HEK293 (cell line): Measurements from ENCODE around the gene TNFRSF8.

Experiments used
- CTCF ChIA-PET: fragments of 350-600 bp; formaldehyde crosslinking; extraction: SDS; loops from one replicate; lab custom pipeline; 2021; ENCODE audit warnings: antibody characterized with exemption; lab: Yijun Ruan, JAX
- POLR2A ChIA-PET: fragments of 300-600 bp; formaldehyde crosslinking; extraction: SDS; loops from one replicate; lab custom pipeline; 2020; ENCODE audit warnings: antibody characterized with exemption, inconsistent platforms; lab: Yijun Ruan, JAX
- H3K27ac ChIP-seq: fragments of 200-500 bp; sonication (Bioruptor generic); 2 replicates; pipeline ENCODE4 v1.5.1; 2014; ENCODE audit warnings: low read depth, low read length, control low read depth, inconsistent platforms; ENCODE audit errors: extremely low read depth
- H3K36me3 ChIP-seq, 2 experiments: fragments of 200-500 bp in 1 of 2; sonication (Bioruptor generic) in 1 of 2; 1 replicate in 1 of 2; 2 replicates in 1 of 2; pipeline ENCODE4 v1.5.1; 2014 to 2017; ENCODE audit warnings: inconsistent platforms in 2 of 2, low read length in 2 of 2; ENCODE audit not compliant: control insufficient read depth in 2 of 2, insufficient read depth in 1 of 2
- H3K4me1 ChIP-seq: fragments of 200-500 bp; sonication (Bioruptor generic); 2 replicates; pipeline ENCODE4 v1.5.1; 2014; ENCODE audit warnings: mild to moderate bottlenecking, low read length, inconsistent platforms; ENCODE audit not compliant: control insufficient read depth, insufficient read depth
- H3K4me3 ChIP-seq: 2 replicates; pipeline ENCODE4 v1.5.1; 2011; ENCODE audit warnings: low read depth, mild to moderate bottlenecking, control low read depth, low read length, moderate library complexity
- H3K9me3 ChIP-seq: fragments of 200-500 bp; sonication (Bioruptor generic); 2 replicates; pipeline ENCODE4 v1.5.1; 2014; ENCODE audit warnings: low read depth, low read length, inconsistent platforms; ENCODE audit not compliant: control insufficient read depth, insufficient read depth
- BCL11A ChIP-seq: fragments of 450-650 bp; formaldehyde crosslinking; IDR thresholded peaks from 2 replicates; pipeline ENCODE4 v1.5.1; 2016; ENCODE audit warnings: low read depth, missing biosample characterization, missing genetic modification characterization
- EGR2 ChIP-seq: fragments of 450-650 bp; formaldehyde crosslinking; IDR thresholded peaks from 2 replicates; pipeline ENCODE4 v1.5.1; 2016; ENCODE audit warnings: low read depth, missing biosample characterization, missing genetic modification characterization
- FEZF1 ChIP-seq: fragments of 450-650 bp; formaldehyde crosslinking; IDR thresholded peaks from 2 replicates; pipeline ENCODE4 v1.5.1; 2016; ENCODE audit warnings: missing biosample characterization, missing genetic modification characterization
- GFI1B ChIP-seq: fragments of 450-650 bp; formaldehyde crosslinking; IDR thresholded peaks from 2 replicates; pipeline ENCODE4 v1.5.1; 2016; ENCODE audit warnings: missing biosample characterization, missing genetic modification characterization
- ZBTB48 ChIP-seq: fragments of 450-650 bp; formaldehyde crosslinking; IDR thresholded peaks from 2 replicates; pipeline ENCODE4 v1.5.1; 2016; ENCODE audit warnings: missing biosample characterization, missing genetic modification characterization
- ZFHX2 ChIP-seq: fragments of 450-650 bp; formaldehyde crosslinking; conservative IDR thresholded peaks from 2 replicates; pipeline ENCODE4 v1.5.1; 2016; ENCODE audit warnings: missing biosample characterization, missing genetic modification characterization
- ZFP3 ChIP-seq: fragments of 450-650 bp; formaldehyde crosslinking; IDR thresholded peaks from 2 replicates; pipeline ENCODE4 v1.5.1; 2016; ENCODE audit warnings: low read depth, missing biosample characterization, missing genetic modification characterization
- ZNF146 ChIP-seq: fragments of 450-650 bp; formaldehyde crosslinking; IDR thresholded peaks from 2 replicates; pipeline ENCODE4 v1.5.1; 2016; ENCODE audit warnings: missing biosample characterization, missing genetic modification characterization
- ZNF394 ChIP-seq: fragments of 450-650 bp; formaldehyde crosslinking; IDR thresholded peaks from 2 replicates; pipeline ENCODE4 v1.5.1; 2016; ENCODE audit warnings: missing biosample characterization, missing genetic modification characterization, mild to moderate bottlenecking, moderate library complexity, borderline replicate concordance
- ZNF433 ChIP-seq: fragments of 450-650 bp; formaldehyde crosslinking; IDR thresholded peaks from 2 replicates; pipeline ENCODE4 v1.5.1; 2016; ENCODE audit warnings: missing biosample characterization, missing genetic modification characterization, low read depth
- ZNF555 ChIP-seq: fragments of 450-650 bp; formaldehyde crosslinking; conservative IDR thresholded peaks from 2 replicates; pipeline ENCODE4 v1.5.1; 2017; ENCODE audit warnings: missing biosample characterization, mild to moderate bottlenecking, missing genetic modification characterization, inconsistent platforms
- ZNF660 ChIP-seq: fragments of 450-650 bp; IDR thresholded peaks from 2 replicates; pipeline ENCODE4 v1.5.1; 2018; ENCODE audit warnings: missing biosample characterization, mild to moderate bottlenecking, missing genetic modification characterization
- ZNF776 ChIP-seq: fragments of 450-650 bp; formaldehyde crosslinking; IDR thresholded peaks from 2 replicates; pipeline ENCODE4 v1.5.0; 2017; ENCODE audit warnings: missing biosample characterization, missing genetic modification characterization, borderline replicate concordance
- ZNF777 ChIP-seq: fragments of 450-650 bp; formaldehyde crosslinking; IDR thresholded peaks from 2 replicates; pipeline ENCODE4 v1.5.1; 2017; ENCODE audit warnings: missing biosample characterization, missing genetic modification characterization, borderline replicate concordance
- TF ChIP-seq, protein P1 (sequence below): fragments of 450-650 bp; formaldehyde crosslinking; IDR thresholded peaks from 2 replicates; pipeline ENCODE4 v1.5.1; 2016; ENCODE audit warnings: missing biosample characterization, missing genetic modification characterization
- TF ChIP-seq, protein P2 (sequence below): fragments of 450-650 bp; formaldehyde crosslinking; IDR thresholded peaks from 2 replicates; pipeline ENCODE4 v1.5.1; 2016; ENCODE audit warnings: missing biosample characterization, missing genetic modification characterization
- TF ChIP-seq, protein P3 (sequence below): fragments of 450-650 bp; formaldehyde crosslinking; IDR thresholded peaks from 2 replicates; pipeline ENCODE4 v1.5.1; 2017; ENCODE audit warnings: missing biosample characterization, missing genetic modification characterization
- TF ChIP-seq, protein P4 (sequence below): fragments of 450-650 bp; formaldehyde crosslinking; IDR thresholded peaks from 2 replicates; pipeline ENCODE4 v1.5.1; 2016; ENCODE audit warnings: missing biosample characterization, missing genetic modification characterization

TNFRSF8 gene

DNA sequence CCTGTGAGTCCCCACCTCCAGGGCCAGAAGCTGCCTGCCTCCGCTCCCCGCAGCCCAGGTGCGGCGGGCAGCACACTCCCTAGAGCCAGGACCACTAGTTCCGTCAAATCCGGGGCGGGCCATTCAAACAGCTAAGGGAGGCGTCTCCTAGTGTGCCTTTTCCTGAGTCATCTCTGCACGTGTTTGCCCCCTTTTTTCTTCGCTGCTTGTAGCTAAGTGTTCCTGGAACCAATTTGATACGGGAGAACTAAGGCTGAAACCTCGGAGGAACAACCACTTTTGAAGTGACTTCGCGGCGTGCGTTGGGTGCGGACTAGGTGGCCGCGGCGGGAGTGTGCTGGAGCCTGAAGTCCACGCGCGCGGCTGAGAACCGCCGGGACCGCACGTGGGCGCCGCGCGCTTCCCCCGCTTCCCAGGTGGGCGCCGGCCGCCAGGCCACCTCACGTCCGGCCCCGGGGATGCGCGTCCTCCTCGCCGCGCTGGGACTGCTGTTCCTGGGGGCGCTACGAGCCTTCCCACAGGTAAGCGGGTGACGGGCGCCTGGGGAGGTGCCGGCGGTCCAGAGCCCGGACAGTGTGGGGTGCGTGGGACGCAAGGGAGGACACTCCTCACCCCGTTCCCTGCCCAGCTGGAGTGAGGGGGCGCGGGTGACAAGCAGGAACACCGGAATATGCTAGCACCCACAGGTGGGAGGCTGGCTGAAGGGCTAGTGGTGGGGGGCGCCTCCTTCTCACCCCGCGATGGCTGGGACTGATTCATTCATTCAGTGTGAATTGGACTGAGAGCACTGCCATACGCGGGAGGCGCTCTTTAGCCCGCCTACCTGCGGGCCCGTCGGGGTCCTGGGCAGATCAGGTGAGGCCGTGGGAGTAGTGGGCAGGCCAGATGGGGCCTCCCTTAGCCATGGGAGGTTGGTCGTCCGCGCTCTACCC, at the start of gene TNFRSF8:
Gene TNFRSF8 (plus strand): TSS at position 163 of the 932 bp plus-strand sequence. CDS start 296 bp downstream, at position 459.
- TF ChIP-seq EGR2 (tag by site-specific recombination) (peak; percentile 33; the same call in 1 of the 2 replicates), ZBTB48 (tag by site-specific recombination) (no peak), ZFHX2 (tag by site-specific recombination) (peak; percentile 21; the same call in 1 of the 2 replicates), ZNF777 (no peak), ZNF394 (tag by site-specific recombination) (no peak), ZNF555 (no peak), ZNF146 (tag by site-specific recombination) (no peak), ZNF433 (tag by site-specific recombination) (no peak), ZNF776 (tag by site-specific recombination) (no peak)
- TF ChIP-seq, protein P1, sequence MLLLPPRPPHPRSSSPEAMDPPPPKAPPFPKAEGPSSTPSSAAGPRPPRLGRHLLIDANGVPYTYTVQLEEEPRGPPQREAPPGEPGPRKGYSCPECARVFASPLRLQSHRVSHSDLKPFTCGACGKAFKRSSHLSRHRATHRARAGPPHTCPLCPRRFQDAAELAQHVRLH, result no peak
- TF ChIP-seq, protein P2, sequence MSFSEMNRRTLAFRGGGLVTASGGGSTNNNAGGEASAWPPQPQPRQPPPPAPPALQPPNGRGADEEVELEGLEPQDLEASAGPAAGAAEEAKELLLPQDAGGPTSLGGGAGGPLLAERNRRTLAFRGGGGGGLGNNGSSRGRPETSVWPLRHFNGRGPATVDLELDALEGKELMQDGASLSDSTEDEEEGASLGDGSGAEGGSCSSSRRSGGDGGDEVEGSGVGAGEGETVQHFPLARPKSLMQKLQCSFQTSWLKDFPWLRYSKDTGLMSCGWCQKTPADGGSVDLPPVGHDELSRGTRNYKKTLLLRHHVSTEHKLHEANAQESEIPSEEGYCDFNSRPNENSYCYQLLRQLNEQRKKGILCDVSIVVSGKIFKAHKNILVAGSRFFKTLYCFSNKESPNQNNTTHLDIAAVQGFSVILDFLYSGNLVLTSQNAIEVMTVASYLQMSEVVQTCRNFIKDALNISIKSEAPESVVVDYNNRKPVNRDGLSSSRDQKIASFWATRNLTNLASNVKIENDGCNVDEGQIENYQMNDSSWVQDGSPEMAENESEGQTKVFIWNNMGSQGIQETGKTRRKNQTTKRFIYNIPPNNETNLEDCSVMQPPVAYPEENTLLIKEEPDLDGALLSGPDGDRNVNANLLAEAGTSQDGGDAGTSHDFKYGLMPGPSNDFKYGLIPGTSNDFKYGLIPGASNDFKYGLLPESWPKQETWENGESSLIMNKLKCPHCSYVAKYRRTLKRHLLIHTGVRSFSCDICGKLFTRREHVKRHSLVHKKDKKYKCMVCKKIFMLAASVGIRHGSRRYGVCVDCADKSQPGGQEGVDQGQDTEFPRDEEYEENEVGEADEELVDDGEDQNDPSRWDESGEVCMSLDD (tag by site-specific recombination), result no peak
- no peak within 1 kb of the TSS for H3K4me3 ChIP-seq
- H3K36me3 ChIP-seq, result no peaks in the 10 kb centered on the region
- POLR2A ChIA-PET, result no interaction called here
- H3K27ac ChIP-seq, result no peak within 1 kb of the TSS
- H3K4me1 ChIP-seq, result no peaks in the 10 kb centered on the region
- no peaks in the 10 kb centered on the region for H3K9me3 ChIP-seq
- CTCF ChIA-PET, result interaction anchor here (0.6 to 1.6 kb wide), 2 partner anchors 16 to 344 kb away, joined by 3 read pairs; no protein-coding TSS in a partner anchor

DNA sequence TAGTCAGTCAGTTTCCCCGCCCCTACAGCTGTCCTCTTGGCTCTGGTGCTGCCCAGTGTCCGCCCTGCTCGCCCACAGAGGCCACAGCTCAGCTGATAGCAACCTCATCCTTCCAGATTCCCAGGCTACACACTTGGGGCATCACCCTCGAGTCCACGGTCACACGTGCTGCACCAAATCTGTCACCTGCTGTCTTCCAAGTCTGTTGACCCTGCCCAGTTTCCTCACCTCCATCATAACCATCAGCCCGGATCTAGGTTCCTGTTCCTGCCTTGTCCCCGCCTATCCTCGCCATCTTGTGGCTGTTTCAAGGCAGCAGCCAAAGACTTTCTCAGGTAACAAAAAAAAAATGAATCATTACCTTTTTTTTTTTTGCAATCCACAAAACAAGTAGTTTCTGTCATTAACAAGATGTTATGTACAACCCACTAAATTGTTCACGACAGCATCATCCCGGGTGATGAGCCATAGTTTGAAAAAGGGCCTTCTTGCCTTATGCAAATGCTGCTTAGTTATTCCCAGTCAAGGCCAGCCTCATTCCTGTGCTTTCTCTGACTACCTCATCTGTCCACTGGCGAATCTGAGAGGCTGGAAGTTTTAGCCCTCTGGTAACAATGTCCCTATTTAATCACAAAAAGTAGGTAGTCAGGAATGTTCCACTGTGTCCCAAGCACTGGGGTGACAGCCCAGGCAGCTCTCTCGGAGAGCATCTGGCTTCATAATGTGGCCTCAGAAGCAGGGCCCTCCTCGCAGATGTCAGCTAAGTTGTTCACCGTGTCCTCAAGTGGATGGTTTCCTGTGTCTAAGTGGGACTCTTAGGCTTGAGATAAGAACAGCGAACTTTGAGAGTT, 48.7 kb upstream of the TNFRSF8 start:
- TF ChIP-seq FEZF1 (no peak), EGR2 (tag by site-specific recombination) (no peak), BCL11A (tag by site-specific recombination) (no peak), ZNF660 (tag by site-specific recombination) (no peak), GFI1B (no peak), ZFP3 (tag by site-specific recombination) (no peak)
- TF ChIP-seq, protein P3, sequence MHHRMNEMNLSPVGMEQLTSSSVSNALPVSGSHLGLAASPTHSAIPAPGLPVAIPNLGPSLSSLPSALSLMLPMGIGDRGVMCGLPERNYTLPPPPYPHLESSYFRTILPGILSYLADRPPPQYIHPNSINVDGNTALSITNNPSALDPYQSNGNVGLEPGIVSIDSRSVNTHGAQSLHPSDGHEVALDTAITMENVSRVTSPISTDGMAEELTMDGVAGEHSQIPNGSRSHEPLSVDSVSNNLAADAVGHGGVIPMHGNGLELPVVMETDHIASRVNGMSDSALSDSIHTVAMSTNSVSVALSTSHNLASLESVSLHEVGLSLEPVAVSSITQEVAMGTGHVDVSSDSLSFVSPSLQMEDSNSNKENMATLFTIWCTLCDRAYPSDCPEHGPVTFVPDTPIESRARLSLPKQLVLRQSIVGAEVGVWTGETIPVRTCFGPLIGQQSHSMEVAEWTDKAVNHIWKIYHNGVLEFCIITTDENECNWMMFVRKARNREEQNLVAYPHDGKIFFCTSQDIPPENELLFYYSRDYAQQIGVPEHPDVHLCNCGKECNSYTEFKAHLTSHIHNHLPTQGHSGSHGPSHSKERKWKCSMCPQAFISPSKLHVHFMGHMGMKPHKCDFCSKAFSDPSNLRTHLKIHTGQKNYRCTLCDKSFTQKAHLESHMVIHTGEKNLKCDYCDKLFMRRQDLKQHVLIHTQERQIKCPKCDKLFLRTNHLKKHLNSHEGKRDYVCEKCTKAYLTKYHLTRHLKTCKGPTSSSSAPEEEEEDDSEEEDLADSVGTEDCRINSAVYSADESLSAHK (tag by site-specific recombination), result peak; percentile 55
- TF ChIP-seq, protein P4, sequence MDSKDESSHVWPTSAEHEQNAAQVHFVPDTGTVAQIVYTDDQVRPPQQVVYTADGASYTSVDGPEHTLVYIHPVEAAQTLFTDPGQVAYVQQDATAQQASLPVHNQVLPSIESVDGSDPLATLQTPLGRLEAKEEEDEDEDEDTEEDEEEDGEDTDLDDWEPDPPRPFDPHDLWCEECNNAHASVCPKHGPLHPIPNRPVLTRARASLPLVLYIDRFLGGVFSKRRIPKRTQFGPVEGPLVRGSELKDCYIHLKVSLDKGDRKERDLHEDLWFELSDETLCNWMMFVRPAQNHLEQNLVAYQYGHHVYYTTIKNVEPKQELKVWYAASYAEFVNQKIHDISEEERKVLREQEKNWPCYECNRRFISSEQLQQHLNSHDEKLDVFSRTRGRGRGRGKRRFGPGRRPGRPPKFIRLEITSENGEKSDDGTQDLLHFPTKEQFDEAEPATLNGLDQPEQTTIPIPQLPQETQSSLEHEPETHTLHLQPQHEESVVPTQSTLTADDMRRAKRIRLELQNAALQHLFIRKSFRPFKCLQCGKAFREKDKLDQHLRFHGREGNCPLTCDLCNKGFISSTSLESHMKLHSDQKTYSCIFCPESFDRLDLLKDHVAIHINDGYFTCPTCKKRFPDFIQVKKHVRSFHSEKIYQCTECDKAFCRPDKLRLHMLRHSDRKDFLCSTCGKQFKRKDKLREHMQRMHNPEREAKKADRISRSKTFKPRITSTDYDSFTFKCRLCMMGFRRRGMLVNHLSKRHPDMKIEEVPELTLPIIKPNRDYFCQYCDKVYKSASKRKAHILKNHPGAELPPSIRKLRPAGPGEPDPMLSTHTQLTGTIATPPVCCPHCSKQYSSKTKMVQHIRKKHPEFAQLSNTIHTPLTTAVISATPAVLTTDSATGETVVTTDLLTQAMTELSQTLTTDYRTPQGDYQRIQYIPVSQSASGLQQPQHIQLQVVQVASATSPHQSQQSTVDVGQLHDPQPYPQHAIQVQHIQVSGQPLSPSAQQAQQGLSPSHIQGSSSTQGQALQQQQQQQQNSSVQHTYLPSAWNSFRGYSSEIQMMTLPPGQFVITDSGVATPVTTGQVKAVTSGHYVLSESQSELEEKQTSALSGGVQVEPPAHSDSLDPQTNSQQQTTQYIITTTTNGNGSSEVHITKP (tag by site-specific recombination), result peak; percentile 32
- CTCF ChIA-PET, result interaction anchor here (0.6 kb wide), 2 partner anchors 29 to 224 kb away, joined by 4 to 5 read pairs; no protein-coding TSS in a partner anchor
- no peak overlapping the region for H3K27ac ChIP-seq

More for the DNA sequence above, 48.7 kb upstream of the TNFRSF8 start:
- no peak overlapping the region for H3K4me3 ChIP-seq
- no peaks in the 10 kb centered on the region for H3K4me1 ChIP-seq
- H3K9me3 ChIP-seq, result no peaks in the 10 kb centered on the region
- POLR2A ChIA-PET, result no interaction called here
- H3K36me3 ChIP-seq, result peaks cover 5 to 39% of the 10 kb centered on the region in 2 experiments; a peak in 2 of 3 replicates
